ENCODE measurements around the gene OSBPL5.
"Not testable (repeated sequence)": the region's sequence is repeated elsewhere in the genome, so short reads cannot be mapped to it uniquely, and the experiment has no call there.

The OSBPL5 gene

GRCh38 chr11:3080733-3081385 is 84.3 kb downstream of the OSBPL5 start:
- no peak for DNase-seq (ENCODE audit: low spot score)

GRCh38 chr11:3080104-3080503 is 85.0 kb downstream of the OSBPL5 start:
- no peak for DNase-seq (ENCODE audit: low spot score)

- DNase-seq (ENCODE audit: low spot score): no peak
Observed at GRCh38 chr11:3077846-3078440, 87.2 kb downstream of the OSBPL5 start.

GRCh38 chr11:3077189-3077836 is 87.8 kb downstream of the OSBPL5 start:
- no peak for DNase-seq (ENCODE audit: low spot score)

GRCh38 chr11:3074912-3075589 is 90.1 kb downstream of the OSBPL5 start:
- no peak for DNase-seq (ENCODE audit: low spot score)

GRCh38 chr11:3073029-3073435 is 92.1 kb downstream of the OSBPL5 start:
- no peak for DNase-seq (ENCODE audit: low spot score)

GRCh38 chr11:3069425-3069824 is 95.7 kb downstream of the OSBPL5 start:
- DNase-seq (ENCODE audit: low spot score): no peak

GRCh38 chr11:3066308-3066707 is 98.8 kb downstream of the OSBPL5 start:
- not testable (repeated sequence) for DNase-seq (ENCODE audit: low spot score)

GRCh38 chr11:3064709-3065108 is 100.4 kb downstream of the OSBPL5 start:
- not testable (repeated sequence) for DNase-seq (ENCODE audit: low spot score)

GRCh38 chr11:3063876-3064275 is 101.2 kb downstream of the OSBPL5 start:
- not testable (repeated sequence) for DNase-seq (ENCODE audit: low spot score)

- DNase-seq (ENCODE audit: low spot score): not testable (repeated sequence)
Observed at GRCh38 chr11:3063432-3063831, 101.7 kb downstream of the OSBPL5 start.

- no peak for DNase-seq (ENCODE audit: low spot score)
Observed at GRCh38 chr11:3060436-3061025, 104.6 kb downstream of the OSBPL5 start.

- DNase-seq (ENCODE audit: low spot score): no peak
Observed at GRCh38 chr11:3058753-3059664, 106.1 kb downstream of the OSBPL5 start.

- DNase-seq (ENCODE audit: low spot score): peak; percentile 92
Observed at GRCh38 chr11:3057069-3057963, 107.8 kb downstream of the OSBPL5 start, which contains the start of gene CARS1. TSS of gene CARS1 (minus strand) at chr11:3057423. CDS start at chr11:3057367, 56 bp downstream.

- DNase-seq (ENCODE audit: low spot score): peak; percentile 20
Observed at GRCh38 chr11:3056296-3057068, 108.6 kb downstream of the OSBPL5 start.

GRCh38 chr11:3055891-3056290 is 109.2 kb downstream of the OSBPL5 start:
- DNase-seq (ENCODE audit: low spot score): no peak

GRCh38 chr11:3052567-3052966 is 112.5 kb downstream of the OSBPL5 start:
- DNase-seq (ENCODE audit: low spot score): no peak

GRCh38 chr11:3052109-3052479 is 113.0 kb downstream of the OSBPL5 start:
- no peak for DNase-seq (ENCODE audit: low spot score)

Data from CD4-positive, alpha-beta T cell treated with Interleukin-2 at 100 ng/mL for 4 hours (primary cell).